ENCODE results near the gene BCAS1.

GRCh38 chr20:54099894-54100293, 29.5 kb upstream of the BCAS1 start:
- TF ChIP-seq ZNF530 (tag by site-specific recombination; IDR thresholded peaks at IDR 0.05; ENCODE audit: low read depth) (no peak), CTCF (tag by site-specific recombination; IDR thresholded peaks at IDR 0.05) (no peak), FEZF1 (tag by site-specific recombination; IDR thresholded peaks at IDR 0.05) (no peak), ZNF121 (tag by site-specific recombination; IDR thresholded peaks at IDR 0.05) (no peak), KLF16 (tag by site-specific recombination; IDR thresholded peaks at IDR 0.05) (no peak), ZSCAN5A (tag by site-specific recombination; IDR thresholded peaks at IDR 0.05) (no peak), ZSCAN30 (tag by site-specific recombination; IDR thresholded peaks at IDR 0.05) (no peak), ZNF311 (tag by site-specific recombination; IDR thresholded peaks at IDR 0.05; ENCODE audit: borderline replicate concordance) (no peak), ZNF341 (tag by site-specific recombination; IDR thresholded peaks at IDR 0.05; ENCODE audit: low read depth) (no peak), ZNF423 (tag by site-specific recombination; IDR thresholded peaks at IDR 0.05) (no peak), ZNF214 (tag by site-specific recombination; IDR thresholded peaks at IDR 0.05; ENCODE audit: borderline replicate concordance) (no peak), ZNF768 (tag by site-specific recombination; IDR thresholded peaks at IDR 0.05) (no peak), ZBTB21 (tag by site-specific recombination; IDR thresholded peaks at IDR 0.05) (no peak), ZNF529 (tag by site-specific recombination; IDR thresholded peaks at IDR 0.05; ENCODE audit: insufficient replicate concordance) (no peak)

All from HEK293 (cell line).